BLaER1 treated with 17β-estradiol and CSF1 and Interleukin-3, amounts not matched to agents 10 nM and 100 nM (cell line): Measurements from ENCODE around the gene TGM5.
"Not testable (repeated sequence)": the region's sequence is repeated elsewhere in the genome, so short reads cannot be mapped to it uniquely, and the experiment has no call there.

Source experiments
- H3K27ac ChIP-seq, 11 experiments: shearing (Covaris generic); formaldehyde crosslinking; 2 replicates each; pipeline ENCODE4 v1.8.1; 2022
- H3K27me3 ChIP-seq, 11 experiments: shearing (Covaris generic); formaldehyde crosslinking; 2 replicates each; pipeline ENCODE4 v1.8.1; 2022
- H3K36me3 ChIP-seq, 11 experiments: shearing (Covaris generic); formaldehyde crosslinking; 2 replicates each; pipeline ENCODE4 v1.8.1; 2022
- H3K4me1 ChIP-seq, 10 experiments: shearing (Covaris generic); formaldehyde crosslinking; 2 replicates each; pipeline ENCODE4 v1.8.1; 2022
- H3K4me2 ChIP-seq, 11 experiments: shearing (Covaris generic); formaldehyde crosslinking; 2 replicates each; pipeline ENCODE4 v1.8.1; 2022
- H3K4me3 ChIP-seq, 10 experiments: shearing (Covaris generic); formaldehyde crosslinking; 2 replicates each; pipeline ENCODE4 v1.8.1; 2022
- H3K9ac ChIP-seq, 11 experiments: shearing (Covaris generic); formaldehyde crosslinking; 2 replicates each; pipeline ENCODE4 v1.8.1; 2022
- H3K9me3 ChIP-seq, 11 experiments: shearing (Covaris generic); formaldehyde crosslinking; replicated peaks in 1 of 11; 2 replicates each; pipeline ENCODE4 v1.8.1; 2022
- H4K20me1 ChIP-seq, 11 experiments: shearing (Covaris generic); formaldehyde crosslinking; 2 replicates each; pipeline ENCODE4 v1.8.1; 2022
- Cebpa-rat ChIP-seq, 11 experiments: shearing (Covaris generic); IDR thresholded peaks; 2 replicates each; pipeline ENCODE4 v1.8.1; 2022

The TGM5 gene

DNA sequence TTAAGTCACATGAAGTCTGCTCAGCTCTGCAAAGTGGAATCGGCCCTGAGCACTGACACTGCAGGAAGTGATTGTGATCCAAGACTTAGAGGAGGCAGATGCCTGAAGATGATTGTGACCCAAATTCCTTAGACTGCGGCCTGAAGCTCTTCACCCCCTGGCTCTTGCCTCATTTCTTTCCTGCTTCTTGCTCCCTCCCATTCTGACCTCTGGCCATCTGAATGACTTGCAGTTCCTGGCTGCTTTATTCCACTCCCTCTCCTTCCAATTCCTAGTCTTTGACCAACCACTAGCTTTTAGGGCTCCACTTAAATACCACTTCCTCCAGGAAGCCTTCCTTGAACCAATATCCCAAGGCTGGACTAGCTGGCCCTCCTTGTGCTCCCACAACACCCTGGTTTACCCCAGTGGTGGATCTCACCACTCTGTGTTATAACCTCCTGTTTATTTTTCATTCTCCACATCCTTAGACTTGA, 36.0 kb downstream of the TGM5 start:
- H3K9ac ChIP-seq, result no peak overlapping the region
- peaks cover 0 to 30% (median 19%) of the 10 kb centered on the region in 10 experiments; a peak in 16 of 20 replicates for H3K4me1 ChIP-seq
- H3K4me3 ChIP-seq, result no peak overlapping the region
- no peak for TF ChIP-seq Cebpa-rat (IDR thresholded peaks at IDR 0.05)
- H3K27ac ChIP-seq, result no peak overlapping the region
- H3K27me3 ChIP-seq, result peaks cover 0 to 49% (median 0%) of the 10 kb centered on the region in 11 experiments; a peak in 7 of 22 replicates
- H3K36me3 ChIP-seq, result no peaks in the 10 kb centered on the region
- H3K4me2 ChIP-seq, result no peak overlapping the region
- H3K9me3 ChIP-seq, result peaks cover 0 to 10% (median 0%) of the 10 kb centered on the region in 11 experiments; a peak in 8 of 22 replicates
- peaks cover 0 to 24% (median 0%) of the 10 kb centered on the region in 11 experiments; a peak in 3 of 22 replicates for H4K20me1 ChIP-seq

DNA sequence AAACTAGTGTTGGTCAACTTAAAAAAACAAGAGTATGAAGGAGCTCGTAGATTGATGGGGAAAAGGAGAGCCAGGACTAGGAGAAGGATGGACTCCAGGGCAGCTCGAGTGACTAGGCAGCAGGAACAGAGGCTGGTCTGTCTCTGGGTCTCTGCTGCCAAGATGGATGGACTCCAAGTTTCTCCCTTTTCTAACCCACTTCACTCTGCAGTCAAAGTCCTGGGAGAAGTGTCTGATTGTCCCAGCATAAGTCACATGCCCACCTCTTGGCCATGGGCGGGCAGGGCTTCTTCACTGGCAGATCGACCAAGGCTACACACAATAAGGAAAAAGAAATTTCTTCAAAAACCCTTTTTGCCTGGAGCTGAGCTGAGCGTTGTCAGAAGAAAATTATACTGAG, 36.8 kb downstream of the TGM5 start:
- no peak overlapping the region for H3K9ac ChIP-seq
- H3K27ac ChIP-seq, result no peak overlapping the region
- H3K4me3 ChIP-seq, result no peak overlapping the region
- peaks cover 0 to 10% (median 0%) of the 10 kb centered on the region in 11 experiments; a peak in 8 of 22 replicates for H3K9me3 ChIP-seq
- H3K4me2 ChIP-seq, result no peak overlapping the region
- H4K20me1 ChIP-seq, result peaks cover 0 to 17% (median 0%) of the 10 kb centered on the region in 11 experiments; a peak in 1 of 22 replicates
- no peaks in the 10 kb centered on the region for H3K36me3 ChIP-seq
- peaks cover 0 to 42% (median 0%) of the 10 kb centered on the region in 11 experiments; a peak in 7 of 22 replicates for H3K27me3 ChIP-seq
- TF ChIP-seq Cebpa-rat (IDR thresholded peaks at IDR 0.05), result no peak
- peaks cover 0 to 25% (median 13%) of the 10 kb centered on the region in 10 experiments; a peak in 11 of 20 replicates for H3K4me1 ChIP-seq

DNA sequence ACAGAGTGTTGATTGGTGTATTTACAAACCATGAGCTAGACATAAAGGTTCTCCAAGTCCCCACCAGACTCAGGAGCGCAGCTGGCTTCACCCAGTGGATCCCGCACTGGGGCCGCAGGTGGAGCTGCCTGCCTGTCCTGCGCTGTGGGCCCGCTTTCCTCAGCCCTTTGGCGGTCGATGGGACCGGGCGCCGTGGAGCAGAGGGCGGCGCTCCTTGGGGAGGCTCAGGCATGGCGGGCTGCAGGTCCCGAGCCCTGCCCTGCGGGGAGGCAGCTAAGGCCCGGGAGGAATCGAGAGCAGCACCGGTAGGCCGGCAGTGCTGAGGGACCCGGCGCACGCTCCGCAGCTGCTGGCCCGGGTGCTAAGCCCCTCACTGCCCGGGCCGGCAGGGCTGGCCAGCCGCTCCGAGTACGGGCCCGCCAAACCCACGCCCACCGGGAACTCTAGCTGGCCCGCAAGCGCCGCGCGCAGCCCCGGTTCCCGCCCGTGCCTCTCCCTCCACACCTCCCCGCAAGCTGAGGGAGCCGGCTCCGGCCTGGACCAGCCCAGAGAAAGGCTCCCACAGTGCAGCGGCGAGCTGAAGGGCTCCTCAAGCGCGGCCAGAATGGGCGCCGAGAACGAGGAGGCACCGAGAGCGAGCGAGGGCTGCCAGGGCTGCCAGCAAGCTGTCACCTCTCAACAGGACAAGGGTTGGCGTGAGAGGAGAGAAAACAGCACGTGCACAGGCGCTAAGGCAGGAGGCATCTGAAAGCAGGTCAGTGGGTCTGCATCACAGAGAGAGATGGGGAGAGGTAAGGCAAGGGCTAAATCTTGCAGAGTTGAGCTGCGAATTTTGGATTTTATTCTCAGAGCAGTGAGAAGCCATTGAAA, 40.1 kb downstream of the TGM5 start:
- no peaks in the 10 kb centered on the region; a peak in 1 of 22 replicates for H4K20me1 ChIP-seq
- no peak overlapping the region for H3K4me2 ChIP-seq
- no peak overlapping the region for H3K4me3 ChIP-seq
- no peaks in the 10 kb centered on the region for H3K36me3 ChIP-seq
- H3K27me3 ChIP-seq, result peaks cover 0 to 12% (median 0%) of the 10 kb centered on the region in 11 experiments; a peak in 2 of 22 replicates
- TF ChIP-seq Cebpa-rat (IDR thresholded peaks at IDR 0.05), result no peak
- H3K27ac ChIP-seq, result no peak overlapping the region
- H3K9me3 ChIP-seq, result peaks cover 0 to 10% (median 0%) of the 10 kb centered on the region in 11 experiments; a peak in 8 of 22 replicates
- H3K9ac ChIP-seq, result no peak overlapping the region
- peaks cover 0 to 5% (median 0%) of the 10 kb centered on the region in 10 experiments; a peak in 1 of 20 replicates for H3K4me1 ChIP-seq

DNA sequence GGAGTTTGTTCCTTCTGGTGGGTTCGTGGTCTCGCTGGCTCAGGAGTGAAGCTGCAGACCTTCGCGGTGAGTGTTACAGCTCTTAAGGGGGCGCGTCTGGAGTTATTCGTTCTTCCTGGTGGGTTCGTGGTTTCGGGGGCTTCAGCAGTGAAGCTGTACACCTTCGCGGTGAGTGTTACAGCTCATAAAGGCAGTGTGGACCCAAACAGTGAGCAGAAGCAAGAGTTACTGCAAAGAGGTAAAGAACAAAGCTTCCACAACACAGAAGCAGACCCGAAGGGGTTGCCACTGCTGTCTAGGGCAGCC, 40.8 kb downstream of the TGM5 start:
- not testable (repeated sequence) for H3K4me2 ChIP-seq, H3K4me3 ChIP-seq, H3K4me1 ChIP-seq, H3K36me3 ChIP-seq, H3K27ac ChIP-seq, H3K9me3 ChIP-seq, H3K9ac ChIP-seq, H4K20me1 ChIP-seq
- peaks cover 0 to 12% (median 0%) of the 10 kb centered on the region in 11 experiments; a peak in 1 of 22 replicates for H3K27me3 ChIP-seq

DNA sequence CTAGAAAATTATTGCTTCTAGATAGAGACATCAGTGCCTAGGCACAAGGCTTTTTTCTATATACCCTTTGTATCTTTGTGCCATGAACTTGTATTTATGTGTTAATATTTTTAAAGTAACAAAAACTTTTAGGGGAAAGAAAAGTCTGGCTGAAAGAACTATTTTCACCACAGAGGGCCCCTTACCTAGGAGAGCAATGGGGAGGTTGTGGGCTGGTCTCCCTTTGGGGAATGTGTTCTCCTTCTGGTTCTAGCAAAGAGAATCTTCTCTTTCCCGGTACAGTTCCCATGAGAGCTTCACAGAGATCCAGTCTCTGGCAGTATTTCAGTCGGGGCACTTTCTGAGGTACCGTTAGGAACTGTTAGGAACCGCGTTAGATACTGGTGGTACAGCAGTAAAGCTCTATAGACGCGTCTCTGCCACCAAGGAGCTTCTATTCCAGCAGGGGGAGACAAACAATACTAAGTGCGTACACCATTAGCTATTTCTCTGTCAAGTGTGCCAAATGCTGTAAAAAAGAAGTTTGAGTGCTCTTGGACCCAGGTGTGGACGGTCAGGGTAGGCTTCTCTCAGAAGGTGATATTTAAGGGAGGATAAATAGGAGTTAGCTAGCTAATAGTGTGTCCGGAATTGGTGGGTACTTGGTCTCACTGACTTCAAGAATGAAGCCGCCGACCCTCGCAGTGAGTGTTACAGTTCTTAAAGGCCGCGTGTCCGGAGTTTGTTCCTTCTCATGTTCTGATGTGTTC, 41.4 kb downstream of the TGM5 start:
- Histone ChIP-seq H3K9ac (no peak overlapping the region), H3K4me2 (no peak overlapping the region), H3K4me1 (peaks cover 0 to 5% (median 0%) of the 10 kb centered on the region in 10 experiments; a peak in 1 of 20 replicates), H3K27ac (no peak overlapping the region), H3K27me3 (peaks cover 0 to 10% (median 0%) of the 10 kb centered on the region in 11 experiments; a peak in 1 of 22 replicates), H3K9me3 (peaks cover 0 to 10% (median 0%) of the 10 kb centered on the region in 11 experiments; a peak in 8 of 22 replicates), H3K4me3 (no peak overlapping the region), H3K36me3 (no peaks in the 10 kb centered on the region), H4K20me1 (no peaks in the 10 kb centered on the region)
- no peak for TF ChIP-seq Cebpa-rat (IDR thresholded peaks at IDR 0.05)

DNA sequence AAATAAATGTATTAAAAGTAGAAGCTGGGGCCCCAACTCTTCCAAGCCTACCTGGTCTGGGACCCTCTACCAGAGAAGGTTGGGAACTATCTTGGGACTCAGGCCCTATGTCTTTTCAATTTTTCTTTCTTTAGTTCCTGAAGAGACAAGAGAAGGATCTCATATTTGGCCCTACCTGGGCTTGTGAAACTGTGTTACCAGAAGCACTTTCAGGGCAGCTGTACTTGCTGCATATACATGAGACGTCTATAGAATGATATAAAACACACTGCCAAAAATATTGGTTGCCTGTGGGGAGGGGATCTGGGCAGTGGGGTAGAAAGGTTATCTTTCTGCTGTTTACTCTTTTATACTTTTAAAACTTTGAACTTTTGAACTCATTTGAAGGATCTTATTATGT, 45.3 kb downstream of the TGM5 start:
- Histone ChIP-seq H3K4me2 (no peak overlapping the region), H3K27ac (no peak overlapping the region), H3K27me3 (no peaks in the 10 kb centered on the region), H3K4me1 (peaks cover 0 to 5% (median 0%) of the 10 kb centered on the region in 10 experiments; a peak in 1 of 20 replicates), H3K36me3 (no peaks in the 10 kb centered on the region), H3K9ac (no peak overlapping the region), H3K4me3 (no peak overlapping the region), H3K9me3 (peaks cover 0 to 17% (median 8%) of the 10 kb centered on the region in 11 experiments; a peak in 14 of 22 replicates), H4K20me1 (no peaks in the 10 kb centered on the region)
- TF ChIP-seq Cebpa-rat (IDR thresholded peaks at IDR 0.05), result no peak

DNA sequence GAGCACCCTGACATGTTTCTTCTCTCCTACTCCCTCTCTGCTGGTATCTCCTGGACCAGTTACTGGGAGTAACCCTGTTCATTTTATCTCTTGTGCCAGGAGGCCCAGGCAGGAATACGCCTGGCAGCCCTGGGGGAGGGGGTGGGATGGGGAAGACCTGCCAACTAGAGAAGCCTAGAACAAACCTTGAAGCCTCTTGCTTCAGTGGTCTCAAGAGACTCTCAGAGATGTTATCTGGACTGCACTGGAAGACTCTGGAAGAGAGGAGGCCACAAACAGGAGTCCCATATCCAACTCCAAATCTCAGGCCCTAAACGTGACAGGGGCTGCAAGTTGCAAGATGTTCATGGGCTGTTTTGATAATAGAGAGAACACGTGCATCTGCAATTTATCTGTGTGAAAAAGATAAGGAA, 45.7 kb downstream of the TGM5 start, which contains the start of gene EPB42:
Gene EPB42, minus strand, starts transcription at position 28 of the 413 bp plus-strand sequence. CDS start 193 bp downstream, outside the sequence.
- H3K27ac ChIP-seq, result no peak within 1 kb of the TSS
- no peaks in the 10 kb centered on the region for H4K20me1 ChIP-seq
- no peak within 1 kb of the TSS for H3K4me3 ChIP-seq
- peaks cover 0 to 5% (median 0%) of the 10 kb centered on the region in 10 experiments; a peak in 1 of 20 replicates for H3K4me1 ChIP-seq
- no peaks in the 10 kb centered on the region for H3K27me3 ChIP-seq
- peaks cover 0 to 18% (median 8%) of the 10 kb centered on the region in 11 experiments; a peak in 11 of 22 replicates for H3K9me3 ChIP-seq
- no peak for TF ChIP-seq Cebpa-rat (IDR thresholded peaks at IDR 0.05)
- H3K36me3 ChIP-seq, result no peaks in the 10 kb centered on the region
- H3K4me2 ChIP-seq, result no peak within 1 kb of the TSS
- no peak within 1 kb of the TSS for H3K9ac ChIP-seq

DNA sequence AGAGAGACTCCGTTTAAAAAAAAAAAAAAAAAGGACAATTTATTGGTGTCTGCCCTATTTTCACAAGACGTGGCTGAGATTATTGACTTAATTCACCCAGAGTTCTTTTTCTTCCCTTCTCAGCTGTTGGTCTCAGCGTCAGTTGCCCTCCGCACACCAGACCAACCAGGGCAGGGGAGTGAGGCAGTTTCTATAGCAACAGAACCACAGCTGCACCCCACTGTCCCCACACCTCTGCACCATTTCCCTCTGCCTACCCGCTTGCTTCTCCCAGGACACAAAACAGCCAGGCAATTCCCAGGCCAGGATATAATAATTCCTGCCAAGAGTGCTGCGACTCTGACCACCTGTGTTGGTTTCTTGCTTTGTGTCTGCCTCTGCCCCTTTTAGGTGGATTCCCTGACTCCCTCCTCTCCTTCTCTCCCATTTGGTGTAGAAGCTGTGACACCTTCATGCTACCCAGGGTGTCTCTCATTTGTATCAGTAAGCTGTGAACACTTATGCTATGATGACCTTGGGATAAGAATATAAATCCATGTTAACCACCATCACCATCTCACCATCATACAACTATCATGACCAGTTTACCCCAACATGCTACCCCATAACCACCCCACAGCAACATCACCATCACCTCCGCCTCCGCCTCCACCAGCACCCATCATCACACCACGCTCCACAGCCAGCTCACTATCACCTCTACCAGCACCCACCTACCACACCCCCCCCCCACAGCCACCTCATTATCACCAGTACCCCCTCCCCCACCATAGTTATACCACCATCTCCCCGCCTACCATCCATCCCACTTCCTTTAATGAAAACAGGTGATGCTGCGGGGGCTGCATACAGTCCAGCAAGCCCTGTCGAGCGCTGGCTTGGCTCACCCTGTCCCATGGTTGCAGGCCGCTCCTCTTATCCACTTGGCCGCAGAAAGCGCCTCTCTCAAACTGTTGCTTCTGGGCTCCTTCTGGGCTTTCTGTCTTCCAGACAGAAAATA, 46.5 kb downstream of the TGM5 start:
- Histone ChIP-seq H4K20me1 (no peaks in the 10 kb centered on the region), H3K4me3 (no peak overlapping the region), H3K4me1 (no peaks in the 10 kb centered on the region; a peak in 1 of 20 replicates), H3K27me3 (no peaks in the 10 kb centered on the region), H3K27ac (no peak overlapping the region), H3K4me2 (no peak overlapping the region), H3K9ac (no peak overlapping the region), H3K36me3 (no peaks in the 10 kb centered on the region), H3K9me3 (peaks cover 0 to 18% (median 7%) of the 10 kb centered on the region in 11 experiments; a peak in 11 of 22 replicates)
- no peak for TF ChIP-seq Cebpa-rat (IDR thresholded peaks at IDR 0.05)
